Panc1 (cell line): ENCODE data around the gene NSRP1. TPM values are rescaled to one million over a fixed set of nuclear protein-coding genes. Genes with fewer than 3 reads are reported as not detected.

Experiments used
- ATAC-seq: fragments of 200-7000 bp; cut with Tn5 transposase; 2 replicates; pipeline ENCODE4 v1.9.1; 2020; ENCODE audit warnings: mild to moderate bottlenecking, moderate library complexity
- BruUV-seq: library from RNA; stranded (reverse); fragments of 400-500 nt; replicated peaks from 2 replicates; lab custom pipeline; 2021; lab: Mats Ljungman, UMichigan
- CTCF ChIA-PET: fragments of 300-600 bp; sonication (Branson Sonifier 250); formaldehyde crosslinking; loops from one replicate; lab custom pipeline; 2022; ENCODE audit warnings: antibody characterized with exemption; lab: Charles Lee
- POLR2A ChIA-PET: fragments of 300-600 bp; sonication (Branson Sonifier 250); formaldehyde crosslinking; loops from one replicate; lab custom pipeline; 2022; ENCODE audit warnings: antibody characterized with exemption; lab: Charles Lee
- DNase-seq: peaks from one replicate; pipeline ENCODE4 v3.0.0-alpha.2; 2010; ENCODE audit warnings: low read depth, low spot score
- H3K27ac ChIP-seq: 2 replicates; pipeline ENCODE4 v1.5.1; 2011; ENCODE audit warnings: mild to moderate bottlenecking, low read length, inconsistent platforms
- H3K27me3 ChIP-seq: fragments of 200-500 bp; sonication (Bioruptor generic); 2 replicates; pipeline ENCODE4 v1.6.0; 2014; ENCODE audit warnings: low read length, inconsistent platforms; ENCODE audit not compliant: control insufficient read depth, insufficient read depth
- H3K36me3 ChIP-seq: fragments of 200-500 bp; sonication (Bioruptor generic); 2 replicates; pipeline ENCODE4 v1.5.1; 2014; ENCODE audit warnings: inconsistent platforms, mild to moderate bottlenecking, low read length, moderate library complexity; ENCODE audit not compliant: control insufficient read depth, insufficient read depth
- H3K4me1 ChIP-seq: 2 replicates; pipeline ENCODE4 v1.5.1; 2011; ENCODE audit warnings: inconsistent platforms, mild to moderate bottlenecking, low read length, moderate library complexity; ENCODE audit not compliant: control insufficient read depth, insufficient read depth
- H3K4me3 ChIP-seq, 2 experiments: 2 replicates each; pipeline ENCODE4 v1.5.1; 2011 to 2012; ENCODE audit warnings: low read depth in 2 of 2, low read length in 2 of 2, mild to moderate bottlenecking in 2 of 2, inconsistent platforms in 1 of 2, moderate library complexity in 1 of 2
- H3K9me3 ChIP-seq: fragments of 200-500 bp; sonication (Bioruptor generic); 2 replicates; pipeline ENCODE4 v1.5.1; 2014; ENCODE audit warnings: low read depth, mild to moderate bottlenecking, inconsistent platforms, low read length, moderate library complexity; ENCODE audit not compliant: control insufficient read depth, insufficient read depth
- POLR2AphosphoS5 ChIP-seq: IDR thresholded peaks from 2 replicates; pipeline ENCODE4 v1.6.1; 2012; ENCODE audit warnings: mild to moderate bottlenecking, low read depth, low read length, moderate library complexity
- REST ChIP-seq, 2 experiments: IDR thresholded peaks; 2 replicates each; pipeline ENCODE4 v1.6.1; 2011 to 2012; ENCODE audit warnings: low read depth in 2 of 2, control low read depth in 1 of 2, low read length in 1 of 2, mild to moderate bottlenecking in 1 of 2, moderate library complexity in 1 of 2; ENCODE audit not compliant: insufficient read depth in 1 of 2
- SIN3A ChIP-seq: IDR thresholded peaks from 2 replicates; pipeline ENCODE4 v1.6.1; 2012; ENCODE audit warnings: low read depth, mild to moderate bottlenecking, low read length, moderate library complexity, borderline replicate concordance; ENCODE audit not compliant: insufficient read depth
- TCF7L2 ChIP-seq: IDR thresholded peaks from 2 replicates; pipeline ENCODE4 v1.6.1; 2011; ENCODE audit warnings: mild to moderate bottlenecking, low read depth, low read length, inconsistent platforms
- in situ Hi-C: cut with HindIII; loops from 2 replicates; pipeline ENCODE4 v1.10.0; 2016; ENCODE audit warnings: low sequenced_read_pairs, low pct_unique_long_range_greater_than_20kb
- intact Hi-C: fragments of 100-400 bp; cut with micrococcal nuclease; formaldehyde crosslinking; loops from one replicate; pipeline ENCODE4 v1.10.0; 2022; ENCODE audit not compliant: unreplicated experiment
- total RNA-seq: library from RNA; stranded (reverse); gene quantifications from one replicate; pipeline ENCODE4 v1.2.1, GENCODE V29; 2021; ENCODE audit not compliant: unreplicated experiment
- TF ChIP-seq, protein P1 (sequence below): fragments of 450-650 bp; IDR thresholded peaks from 2 replicates; pipeline ENCODE4 v1.5.1; 2017; ENCODE audit warnings: mild to moderate bottlenecking

Gene NSRP1
- total RNA-seq, 1 experiment from 2014 or later, result 30.5 TPM

- Histone ChIP-seq H3K27me3 (no peaks in the 10 kb centered on the region), H3K36me3 (no peaks in the 10 kb centered on the region), H3K9me3 (no peaks in the 10 kb centered on the region), H3K4me3 (no peak overlapping the region), H3K4me1 (peaks cover 3% of the 10 kb centered on the region; the same call in 1 of the 2 replicates), H3K27ac (no peak overlapping the region)
- TF ChIP-seq TCF7L2 (no peak), SIN3A (no peak), REST (IDR thresholded peaks at IDR 0.05; ENCODE audit: insufficient read depth in 1 of 2, low read depth in 2 of 2, low read length in 1 of 2) (no peak)
- CTCF ChIA-PET, result no interaction called here
- DNase-seq (peak; percentile 48), ATAC-seq (no peak)
- in situ Hi-C loops (no loop called here), intact Hi-C loops (loop anchor here (5.0 to 10.0 kb wide), 2 partner anchors 159 to 287 kb away; partner anchors contain the start of gene SSH2)
- POLR2A ChIA-PET, result interaction anchor here (0.6 kb wide), 1 partner anchor 18 kb away, joined by 3 read pairs; no protein-coding TSS in a partner anchor
- no TSS peak for BruUV-seq
Measured at GRCh38 chr17:30091771-30092170, 24.8 kb upstream of the NSRP1 start.

DNA sequence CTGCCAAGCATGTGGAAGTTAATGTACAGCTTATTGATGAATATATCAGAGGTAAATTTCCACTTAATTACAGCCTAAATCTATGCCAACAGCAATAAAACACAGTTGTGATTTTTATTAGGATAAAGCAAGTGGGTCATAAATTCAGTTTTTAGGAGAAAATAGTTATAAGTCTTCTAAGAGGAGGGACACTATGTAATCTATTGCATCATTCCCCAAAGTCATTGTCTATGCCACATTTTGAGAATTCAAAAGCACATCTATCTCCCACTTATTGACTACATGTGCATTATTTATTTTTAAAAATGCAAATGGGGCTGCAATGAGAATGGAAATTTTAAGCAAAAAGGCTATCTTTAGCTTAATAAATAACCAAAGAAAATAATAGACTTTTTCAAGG lies 23.7 kb upstream of the NSRP1 start:
- H3K27me3 ChIP-seq, result no peaks in the 10 kb centered on the region
- no TSS peak for BruUV-seq
- H3K27ac ChIP-seq, result peak overlapping the region; percentile 12; the same call in 1 of the 2 replicates
- TF ChIP-seq TCF7L2 (no peak), POLR2AphosphoS5 (no peak), REST (IDR thresholded peaks at IDR 0.05; ENCODE audit: insufficient read depth in 1 of 2, low read depth in 2 of 2, low read length in 1 of 2) (no peak), SIN3A (no peak)
- TF ChIP-seq, protein P1, sequence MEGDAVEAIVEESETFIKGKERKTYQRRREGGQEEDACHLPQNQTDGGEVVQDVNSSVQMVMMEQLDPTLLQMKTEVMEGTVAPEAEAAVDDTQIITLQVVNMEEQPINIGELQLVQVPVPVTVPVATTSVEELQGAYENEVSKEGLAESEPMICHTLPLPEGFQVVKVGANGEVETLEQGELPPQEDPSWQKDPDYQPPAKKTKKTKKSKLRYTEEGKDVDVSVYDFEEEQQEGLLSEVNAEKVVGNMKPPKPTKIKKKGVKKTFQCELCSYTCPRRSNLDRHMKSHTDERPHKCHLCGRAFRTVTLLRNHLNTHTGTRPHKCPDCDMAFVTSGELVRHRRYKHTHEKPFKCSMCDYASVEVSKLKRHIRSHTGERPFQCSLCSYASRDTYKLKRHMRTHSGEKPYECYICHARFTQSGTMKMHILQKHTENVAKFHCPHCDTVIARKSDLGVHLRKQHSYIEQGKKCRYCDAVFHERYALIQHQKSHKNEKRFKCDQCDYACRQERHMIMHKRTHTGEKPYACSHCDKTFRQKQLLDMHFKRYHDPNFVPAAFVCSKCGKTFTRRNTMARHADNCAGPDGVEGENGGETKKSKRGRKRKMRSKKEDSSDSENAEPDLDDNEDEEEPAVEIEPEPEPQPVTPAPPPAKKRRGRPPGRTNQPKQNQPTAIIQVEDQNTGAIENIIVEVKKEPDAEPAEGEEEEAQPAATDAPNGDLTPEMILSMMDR, result no peak
- no peaks in the 10 kb centered on the region for H3K36me3 ChIP-seq
- no peaks in the 10 kb centered on the region for H3K9me3 ChIP-seq
- intact Hi-C loops, result loop anchor here (1.0 to 10.0 kb wide), 3 partner anchors 67 to 288 kb away; partner anchors contain the start of gene SSH2
- H3K4me1 ChIP-seq, result peaks cover 3% of the 10 kb centered on the region; the same call in 1 of the 2 replicates
- POLR2A ChIA-PET, result interaction anchor here (0.5 to 0.6 kb wide), 2 partner anchors 13 to 70 kb away, joined by 3 to 7 read pairs; no protein-coding TSS in a partner anchor
- H3K4me3 ChIP-seq, result no peak overlapping the region
- DNase-seq, result no peak
- ATAC-seq, result no peak
- in situ Hi-C loops, result no loop called here
- CTCF ChIA-PET, result interaction anchor here (0.5 to 2.5 kb wide), 15 partner anchors 10 to 479 kb away, joined by 3 to 19 read pairs (median 5); no protein-coding TSS in a partner anchor
